Measurements from ENCODE around the gene KRTAP5-5. TPM values are rescaled to one million over a fixed set of nuclear protein-coding genes. Genes with fewer than 3 reads are reported as not detected.
"Not testable (repeated sequence)": the region's sequence is repeated elsewhere in the genome, so short reads cannot be mapped to it uniquely, and the experiment has no call there.

Gene KRTAP5-5
- total and polyA plus RNA-seq, 8 donors = not detected

DNA sequence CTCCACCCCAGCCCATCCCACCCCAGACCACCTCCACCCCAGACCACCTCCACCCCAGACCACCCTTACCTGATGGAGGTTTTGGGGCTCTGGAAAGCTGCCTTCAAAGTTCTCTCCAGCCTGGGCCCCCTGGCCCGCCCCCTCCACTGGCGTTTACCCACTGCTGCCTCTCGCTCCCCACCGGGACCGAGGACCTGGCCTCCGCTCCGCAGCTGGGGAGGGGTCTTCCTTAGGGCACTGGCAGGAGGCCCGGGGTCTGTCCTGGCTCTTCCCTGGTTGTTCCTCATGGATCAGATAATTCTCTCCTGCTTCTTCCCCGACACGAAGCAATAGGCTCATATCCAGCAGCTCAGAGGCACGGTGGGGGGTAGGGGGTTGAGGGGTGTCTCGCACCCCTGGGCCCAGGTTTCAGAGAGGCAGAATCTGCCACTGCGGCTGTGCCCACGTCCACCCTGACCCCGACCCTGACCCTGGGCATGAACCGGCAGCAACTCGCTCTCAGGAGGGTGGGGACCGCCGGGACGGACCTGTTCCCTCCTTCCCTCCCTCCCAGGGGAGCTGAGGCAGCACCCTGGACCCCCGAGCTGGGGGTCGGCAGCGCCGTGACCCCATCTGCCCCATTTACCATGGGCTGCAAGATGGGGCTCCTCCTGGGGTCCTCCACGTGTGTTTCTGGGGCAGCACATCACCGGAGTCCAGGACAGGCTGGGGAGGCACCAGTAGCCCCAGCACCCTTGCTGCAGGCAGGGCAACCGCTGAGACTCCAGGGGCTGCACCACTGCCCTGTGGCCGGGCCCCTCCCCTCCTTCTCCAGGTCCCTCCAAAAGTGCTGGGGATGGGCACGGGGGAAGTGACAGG lies 12.9 kb downstream of the KRTAP5-5 start:
- H3K27ac ChIP-seq = no peak overlapping the region
- H3K4me3 ChIP-seq = no peak overlapping the region
- intact Hi-C loops (cut with DNase I) = no loop called here
- peaks cover 0 to 11% of the 10 kb centered on the region in 2 donors for H3K4me1 ChIP-seq
- H3K36me3 ChIP-seq = no peaks in the 10 kb centered on the region
- TF ChIP-seq, protein P1, sequence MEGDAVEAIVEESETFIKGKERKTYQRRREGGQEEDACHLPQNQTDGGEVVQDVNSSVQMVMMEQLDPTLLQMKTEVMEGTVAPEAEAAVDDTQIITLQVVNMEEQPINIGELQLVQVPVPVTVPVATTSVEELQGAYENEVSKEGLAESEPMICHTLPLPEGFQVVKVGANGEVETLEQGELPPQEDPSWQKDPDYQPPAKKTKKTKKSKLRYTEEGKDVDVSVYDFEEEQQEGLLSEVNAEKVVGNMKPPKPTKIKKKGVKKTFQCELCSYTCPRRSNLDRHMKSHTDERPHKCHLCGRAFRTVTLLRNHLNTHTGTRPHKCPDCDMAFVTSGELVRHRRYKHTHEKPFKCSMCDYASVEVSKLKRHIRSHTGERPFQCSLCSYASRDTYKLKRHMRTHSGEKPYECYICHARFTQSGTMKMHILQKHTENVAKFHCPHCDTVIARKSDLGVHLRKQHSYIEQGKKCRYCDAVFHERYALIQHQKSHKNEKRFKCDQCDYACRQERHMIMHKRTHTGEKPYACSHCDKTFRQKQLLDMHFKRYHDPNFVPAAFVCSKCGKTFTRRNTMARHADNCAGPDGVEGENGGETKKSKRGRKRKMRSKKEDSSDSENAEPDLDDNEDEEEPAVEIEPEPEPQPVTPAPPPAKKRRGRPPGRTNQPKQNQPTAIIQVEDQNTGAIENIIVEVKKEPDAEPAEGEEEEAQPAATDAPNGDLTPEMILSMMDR (IDR thresholded peaks at IDR 0.05) = no peak
- no peak for ATAC-seq
- no peaks in the 10 kb centered on the region for H3K9me3 ChIP-seq
- peak in 1 of 4 donors; percentile 66 for DNase-seq
- H3K27me3 ChIP-seq = peaks cover 0 to 48% of the 10 kb centered on the region in 2 donors

DNA sequence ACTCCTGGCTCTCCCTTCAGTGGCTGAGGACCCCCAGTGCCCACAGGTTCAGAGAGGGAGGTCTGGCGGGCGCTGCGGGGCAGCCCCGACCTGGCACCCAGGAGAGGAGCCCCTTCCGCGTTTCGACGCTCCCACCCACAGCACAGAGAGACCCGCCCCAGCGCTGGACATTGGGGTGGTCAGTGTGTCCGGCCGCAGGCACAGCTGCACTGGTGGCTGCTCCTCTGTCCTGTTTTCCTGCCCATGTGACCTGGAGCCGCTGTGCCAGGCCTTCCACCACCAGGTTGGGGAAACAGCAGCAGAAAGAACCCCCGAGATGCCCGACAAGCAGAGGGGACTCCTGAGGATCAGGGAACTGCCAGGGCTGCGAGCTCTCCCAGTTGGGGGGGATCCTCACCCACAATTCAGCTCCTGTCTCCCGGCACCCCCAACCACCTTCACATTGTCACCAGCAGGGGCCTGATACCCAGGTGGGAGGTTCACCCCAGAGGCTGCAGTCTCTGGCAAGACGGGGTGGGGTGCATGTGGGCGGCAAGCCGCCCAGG lies 13.6 kb downstream of the KRTAP5-5 start:
- no peak overlapping the region for H3K4me3 ChIP-seq
- H3K27ac ChIP-seq = no peak overlapping the region
- ATAC-seq = no peak
- DNase-seq = peak in 1 of 4 donors; percentile 65
- H3K36me3 ChIP-seq = no peaks in the 10 kb centered on the region
- H3K9me3 ChIP-seq = no peaks in the 10 kb centered on the region
- H3K4me1 ChIP-seq = peaks cover 0 to 11% of the 10 kb centered on the region in 2 donors
- TF ChIP-seq, protein P1 (IDR thresholded peaks at IDR 0.05) = no peak
- peaks cover 0 to 48% of the 10 kb centered on the region in 2 donors for H3K27me3 ChIP-seq
- intact Hi-C loops (cut with DNase I) = no loop called here

DNA sequence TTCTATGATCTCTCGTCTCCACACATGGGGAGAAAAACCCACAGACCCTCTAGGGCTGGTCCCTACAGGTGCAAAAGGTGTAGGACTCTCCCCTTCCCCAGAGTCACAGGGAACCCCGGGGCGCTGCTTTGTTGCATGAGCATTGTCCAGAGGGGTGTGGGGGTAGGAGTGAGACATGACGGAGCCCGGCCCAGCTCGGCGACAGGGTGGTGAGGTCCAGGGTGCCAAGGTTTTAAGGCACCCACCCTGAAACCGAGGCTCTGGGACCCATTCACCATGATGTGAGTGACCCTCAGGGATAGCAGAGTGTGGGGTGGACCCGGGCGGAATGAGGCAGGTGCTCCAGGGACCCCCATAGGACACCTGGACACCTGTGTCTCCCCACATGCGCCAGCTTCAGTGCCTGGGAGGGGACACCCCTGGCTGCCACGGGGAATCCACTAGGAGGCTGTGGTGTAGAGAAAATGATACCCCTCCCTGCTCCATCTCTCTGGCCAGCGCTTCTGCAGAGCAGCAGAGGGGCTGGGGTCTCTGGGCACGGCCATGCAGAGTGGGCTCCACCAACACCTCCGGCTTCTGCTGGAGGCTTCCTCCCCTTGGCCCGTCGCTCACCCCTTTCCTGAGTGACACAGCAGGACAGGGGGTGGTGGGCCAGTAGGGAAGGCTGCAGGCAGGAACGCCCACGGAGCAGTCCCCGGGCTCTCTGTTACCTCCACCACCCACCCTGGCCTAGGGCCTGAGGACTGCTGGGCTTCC lies 15.2 kb downstream of the KRTAP5-5 start:
- Histone ChIP-seq H3K27me3 (peaks cover 0 to 37% of the 10 kb centered on the region in 2 donors), H3K9me3 (no peaks in the 10 kb centered on the region), H3K4me3 (no peak overlapping the region), H3K27ac (no peak overlapping the region), H3K36me3 (no peaks in the 10 kb centered on the region), H3K4me1 (peaks cover 0 to 8% of the 10 kb centered on the region in 2 donors)
- intact Hi-C loops (cut with DNase I) = no loop called here
- peak in 1 of 4 donors; percentile 59 for DNase-seq
- TF ChIP-seq, protein P1 (IDR thresholded peaks at IDR 0.05) = no peak
- ATAC-seq = no peak

DNA sequence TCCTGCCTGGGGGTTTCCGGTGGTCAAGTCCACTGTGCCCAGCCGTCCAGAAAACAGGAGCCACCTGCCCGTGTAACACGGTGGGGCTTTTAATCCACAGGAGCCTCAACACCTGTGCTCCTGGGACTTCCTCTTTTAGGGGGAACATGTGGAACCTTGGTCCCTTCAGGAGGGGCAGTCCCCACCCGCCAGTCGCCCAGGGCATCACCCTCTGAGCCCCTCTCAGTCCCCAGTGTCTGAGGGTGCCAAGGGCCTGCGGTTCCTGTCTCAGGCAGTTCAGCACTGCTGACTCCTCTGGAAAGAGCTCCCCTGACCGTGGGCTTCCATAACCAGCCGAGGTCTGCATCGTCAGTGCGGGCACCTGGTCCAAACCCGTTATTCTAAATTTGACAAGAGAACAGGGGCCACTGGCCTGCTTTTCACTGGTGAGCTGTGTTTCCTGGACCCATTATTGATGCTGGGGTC lies 15.8 kb downstream of the KRTAP5-5 start:
- ATAC-seq (no peak), DNase-seq (peak in 1 of 4 donors; percentile 44)
- intact Hi-C loops (cut with DNase I) = no loop called here
- Histone ChIP-seq H3K27me3 (peaks cover 0 to 30% of the 10 kb centered on the region in 2 donors), H3K4me3 (no peak overlapping the region), H3K9me3 (no peaks in the 10 kb centered on the region), H3K27ac (no peak overlapping the region), H3K36me3 (no peaks in the 10 kb centered on the region), H3K4me1 (peaks cover 0 to 2% of the 10 kb centered on the region in 2 donors)
- TF ChIP-seq, protein P1 (IDR thresholded peaks at IDR 0.05) = no peak

DNA sequence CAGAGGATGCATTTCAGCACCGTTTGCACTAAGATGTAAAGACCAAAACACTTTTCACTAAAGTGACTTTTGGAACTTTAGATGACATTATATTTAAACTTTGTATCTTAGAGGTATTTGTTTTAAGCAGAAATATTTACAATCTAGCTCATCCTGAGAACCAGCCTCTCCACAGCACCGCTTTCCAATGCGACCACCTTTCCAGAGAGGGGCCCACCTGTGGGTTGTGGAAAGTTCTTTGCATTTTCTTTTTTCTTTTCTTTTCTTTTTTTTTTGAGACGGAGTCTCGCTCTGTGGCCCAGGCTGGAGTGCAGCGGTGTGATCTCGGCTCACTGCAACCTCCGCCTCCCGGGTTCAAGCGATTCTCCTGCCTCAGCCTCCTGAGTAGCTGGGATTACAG lies 17.0 kb downstream of the KRTAP5-5 start:
- H3K27ac ChIP-seq; ATAC-seq; DNase-seq; H3K4me3 ChIP-seq; H3K4me1 ChIP-seq; H3K9me3 ChIP-seq; intact Hi-C loops (cut with DNase I); H3K36me3 ChIP-seq: not testable (repeated sequence)
- peaks cover 0 to 22% of the 10 kb centered on the region in 2 donors for H3K27me3 ChIP-seq

All from left lung (tissue), 10 donors.